Smooth muscle cell (in vitro differentiated cells): ENCODE results near the gene DPP9. TPM values are rescaled to one million over a fixed set of nuclear protein-coding genes. Genes with fewer than 3 reads are reported as not detected.

Source experiments
- DNase-seq: peaks from one replicate; lab custom pipeline; 2025; ENCODE audit not compliant: unreplicated experiment; lab: John Stamatoyannopoulos, UW
- H2AFZ ChIP-seq: fragments of 200-600 bp; sonication (generic); 2 replicates; pipeline ENCODE4 v1.6.0; 2016; ENCODE audit warnings: antibody characterized with exemption, low read depth, mild to moderate bottlenecking
- H3F3A ChIP-seq: fragments of 200-600 bp; sonication (generic); 2 replicates; pipeline ENCODE4 v1.6.0; 2017; ENCODE audit warnings: antibody characterized with exemption, low read depth
- H3K27ac ChIP-seq: fragments of 200-600 bp; sonication (generic); 2 replicates; pipeline ENCODE4 v1.5.1; 2016; ENCODE audit warnings: low read depth, mild to moderate bottlenecking
- H3K27me3 ChIP-seq: fragments of 200-600 bp; sonication (generic); 2 replicates; pipeline ENCODE4 v1.6.1; 2016; ENCODE audit warnings: low read depth, mild to moderate bottlenecking
- H3K36me3 ChIP-seq: fragments of 200-600 bp; sonication (generic); 2 replicates; pipeline ENCODE4 v1.5.1; 2016; ENCODE audit warnings: low read depth
- H3K4me1 ChIP-seq: fragments of 200-600 bp; sonication (generic); 2 replicates; pipeline ENCODE4 v1.5.1; 2016; ENCODE audit warnings: low read depth
- H3K4me2 ChIP-seq: fragments of 200-600 bp; sonication (generic); 2 replicates; pipeline ENCODE4 v1.6.0; 2016; ENCODE audit warnings: mild to moderate bottlenecking
- H3K4me3 ChIP-seq: fragments of 200-600 bp; sonication (generic); 2 replicates; pipeline ENCODE4 v1.5.1; 2016; ENCODE audit warnings: mild to moderate bottlenecking
- H3K79me2 ChIP-seq: fragments of 200-600 bp; sonication (generic); 2 replicates; pipeline ENCODE4 v1.6.0; 2016; ENCODE audit warnings: low read depth, mild to moderate bottlenecking
- H3K9ac ChIP-seq: fragments of 200-600 bp; sonication (generic); 2 replicates; pipeline ENCODE4 v1.6.0; 2016; ENCODE audit warnings: low read depth
- H3K9me3 ChIP-seq: fragments of 200-600 bp; sonication (generic); replicated peaks from 2 replicates; pipeline ENCODE4 v1.5.1; 2016; ENCODE audit warnings: low read depth
- H4K20me1 ChIP-seq: fragments of 200-600 bp; sonication (generic); 2 replicates; pipeline ENCODE4 v1.6.0; 2016; ENCODE audit warnings: low read depth
- CTCF ChIP-seq: fragments of 200-600 bp; sonication (generic); IDR thresholded peaks from 2 replicates; pipeline ENCODE4 v1.5.1; 2017; ENCODE audit warnings: borderline replicate concordance, mild to moderate bottlenecking, antibody characterized with exemption; ENCODE audit not compliant: insufficient read depth, poor library complexity, severe bottlenecking
- WGBS: methylation state at CpG from one replicate; pipeline ENCODE4 v1.1.7; 2016; ENCODE audit warnings: low lambda C conversion rate; 5-methylcytosine and 5-hydroxymethylcytosine counted together
- polyA plus RNA-seq: library from polyadenylated mRNA; unstranded; fragments of >200 nt; fragmentation: Nextera tagmentation; extraction: Ambion mirVana; gene quantifications from 2 replicates; pipeline ENCODE4 v1.2.1, GENCODE V29; 2016
- total RNA-seq: library from RNA; depleted of rRNA; stranded (reverse); fragments of >200 nt; gene quantifications from 2 replicates; pipeline ENCODE4 v1.2.3, GENCODE V29; 2014

The DPP9 gene
- total and polyA plus RNA-seq, 2 experiments from 2014 or later = 26.3 to 44.3 TPM

GRCh38 chr19:4742723-4743646 is 19.3 kb upstream of the DPP9 start:
- no peaks in the 10 kb centered on the region for H3K9me3 ChIP-seq
- H3K4me2 ChIP-seq = no peak overlapping the region
- no peaks in the 10 kb centered on the region for H3K27me3 ChIP-seq
- H3K79me2 ChIP-seq = no peaks in the 10 kb centered on the region
- no peak overlapping the region for H2AFZ ChIP-seq
- no peaks in the 10 kb centered on the region for H3K4me1 ChIP-seq
- H4K20me1 ChIP-seq = no peaks in the 10 kb centered on the region
- 30% methylated on average over 10 of the region's 12 CpGs for WGBS
- DNase-seq = no peak
- no peak overlapping the region for H3K9ac ChIP-seq
- no peak overlapping the region for H3K27ac ChIP-seq
- no peak for TF ChIP-seq CTCF
- H3K36me3 ChIP-seq = no peaks in the 10 kb centered on the region
- H3F3A ChIP-seq = peaks cover 2% of the 10 kb centered on the region
- no peak overlapping the region for H3K4me3 ChIP-seq

GRCh38 chr19:4740092-4740491 is 16.4 kb upstream of the DPP9 start:
- no peak for DNase-seq
- no peaks in the 10 kb centered on the region for H4K20me1 ChIP-seq
- TF ChIP-seq CTCF = no peak
- no peaks in the 10 kb centered on the region for H3K27me3 ChIP-seq
- H3K9ac ChIP-seq = no peak overlapping the region
- H3K9me3 ChIP-seq = no peaks in the 10 kb centered on the region
- H2AFZ ChIP-seq = no peak overlapping the region
- WGBS = 83% methylated on average over 2 of the region's 2 CpGs
- H3K4me1 ChIP-seq = no peaks in the 10 kb centered on the region
- H3K4me2 ChIP-seq = no peak overlapping the region
- H3K79me2 ChIP-seq = no peaks in the 10 kb centered on the region
- H3K27ac ChIP-seq = no peak overlapping the region
- H3K4me3 ChIP-seq = no peak overlapping the region
- peaks cover 2% of the 10 kb centered on the region for H3F3A ChIP-seq
- no peaks in the 10 kb centered on the region for H3K36me3 ChIP-seq

- H3K9me3 ChIP-seq = no peaks in the 10 kb centered on the region
- H4K20me1 ChIP-seq = no peaks in the 10 kb centered on the region
- no peaks in the 10 kb centered on the region for H3K4me1 ChIP-seq
- H3K79me2 ChIP-seq = no peaks in the 10 kb centered on the region
- H3K36me3 ChIP-seq = no peaks in the 10 kb centered on the region
- peaks cover 3% of the 10 kb centered on the region for H3K27me3 ChIP-seq
- no peak overlapping the region for H3K4me2 ChIP-seq
- no peak for DNase-seq
- no peak overlapping the region for H3K4me3 ChIP-seq
- no peak overlapping the region for H3K27ac ChIP-seq
- 81% methylated on average over 4 of the region's 4 CpGs for WGBS
- no peak overlapping the region for H3K9ac ChIP-seq
- H2AFZ ChIP-seq = no peak overlapping the region
- TF ChIP-seq CTCF = no peak
- no peaks in the 10 kb centered on the region for H3F3A ChIP-seq
Observed at GRCh38 chr19:4738734-4739133, 15.1 kb upstream of the DPP9 start.
